K562 (cell line): Measurements from ENCODE around the gene NAA50. TPM values are rescaled to one million over a fixed set of nuclear protein-coding genes. Genes with fewer than 3 reads are reported as not detected.

Source experiments
- ATAC-seq: fragments of 200-7000 bp; cut with Tn5 transposase; 3 replicates; pipeline ENCODE4 v1.9.1; 2020; ENCODE audit warnings: moderate library complexity
- BruUV-seq: library from RNA; stranded (reverse); fragments of 400-500 nt; replicated peaks from 2 replicates; lab custom pipeline; 2021; lab: Mats Ljungman, UMichigan
- CTCF ChIA-PET: fragments of 300-600 bp; formaldehyde crosslinking; extraction: SDS; loops from one replicate; lab custom pipeline; 2021; ENCODE audit warnings: low intra/inter-chr PET ratio; lab: Yijun Ruan, JAX
- POLR2A ChIA-PET: fragments of 300-600, 350-650 bp; sonication (Branson Sonifier 250); formaldehyde crosslinking; extraction: SDS; loops from one replicate; lab custom pipeline; 2021; ENCODE audit warnings: antibody characterized with exemption, inconsistent platforms; lab: Yijun Ruan, JAX
- DNase-seq, 4 experiments: peaks; one replicate each; pipeline versions ENCODE4 v3.0.0 to v3.0.0-alpha.2; 2011 to 2018; ENCODE audit warnings: low spot score in 3 of 4, mixed read lengths in 3 of 4; ENCODE audit errors: extremely low read depth in 1 of 4
- FAIRE-seq: peaks from 2 replicates; lab custom pipeline; 2011; peaks lifted over from hg19 to GRCh38; lab: Jason Lieb, UNC
- H2AFZ ChIP-seq: 2 replicates; pipeline ENCODE4 v1.6.0; 2011; ENCODE audit warnings: low read depth, low read length, control low read depth, inconsistent platforms
- H3K27ac ChIP-seq: fragments of 200-600 bp; 3 replicates; pipeline ENCODE4 v1.8.0; 2011; ENCODE audit warnings: low read depth, mild to moderate bottlenecking, control low read depth, inconsistent platforms, low read length, moderate library complexity, mixed read lengths; ENCODE audit errors: extremely low read depth
- H3K27me3 ChIP-seq, 2 experiments: fragments of 300-600 bp in 1 of 2; 2 replicates in 1 of 2; 3 replicates in 1 of 2; pipeline versions ENCODE4 v1.6.0 to v1.8.0; 2011; ENCODE audit warnings: inconsistent platforms in 2 of 2, low read length in 2 of 2, mild to moderate bottlenecking in 1 of 2, mixed read lengths in 1 of 2, moderate library complexity in 1 of 2; ENCODE audit not compliant: control insufficient read depth in 2 of 2, insufficient read depth in 2 of 2
- H3K36me3 ChIP-seq: fragments of 300-600 bp; 3 replicates; pipeline ENCODE4 v1.8.0; 2011; ENCODE audit warnings: mild to moderate bottlenecking, low read length, inconsistent platforms; ENCODE audit not compliant: control insufficient read depth, insufficient read depth
- H3K4me1 ChIP-seq, 2 experiments: fragments of 200-600 bp in 1 of 2; replicated peaks in 1 of 2; 2 replicates in 1 of 2; 3 replicates in 1 of 2; pipeline versions ENCODE4 v1.5.1 to v1.8.0; 2011; ENCODE audit warnings: inconsistent platforms in 2 of 2, low read length in 2 of 2, mild to moderate bottlenecking in 1 of 2, mixed read lengths in 1 of 2, moderate library complexity in 1 of 2; ENCODE audit not compliant: control insufficient read depth in 2 of 2, insufficient read depth in 2 of 2
- H3K4me2 ChIP-seq: 2 replicates; pipeline ENCODE4 v1.6.1; 2011; ENCODE audit warnings: low read length, control low read depth, inconsistent platforms, mixed read lengths; ENCODE audit not compliant: insufficient read depth
- H3K4me3 ChIP-seq: fragments of 200-600 bp; sonication (generic), shearing (Covaris generic); 2 replicates; pipeline ENCODE4 v1.5.1; 2016; ENCODE audit warnings: control low read depth, inconsistent platforms
- H3K79me2 ChIP-seq: fragments of 200-600 bp; 3 replicates; pipeline ENCODE4 v1.8.0; 2011; ENCODE audit warnings: low read length, inconsistent platforms; ENCODE audit not compliant: control insufficient read depth, insufficient read depth
- H3K9ac ChIP-seq, 2 experiments: 2 replicates each; pipeline versions ENCODE4 v1.6.0 to v1.6.1; 2011; ENCODE audit warnings: low read depth in 2 of 2, low read length in 2 of 2, control low read depth in 1 of 2, inconsistent platforms in 1 of 2, mild to moderate bottlenecking in 1 of 2, mixed read lengths in 1 of 2; ENCODE audit not compliant: insufficient read depth in 1 of 2
- H3K9me1 ChIP-seq: one replicate; pipeline ENCODE4 v1.6.0; 2011; ENCODE audit warnings: inconsistent platforms, mild to moderate bottlenecking, low read length, moderate library complexity; ENCODE audit not compliant: control insufficient read depth, insufficient read depth
- H3K9me3 ChIP-seq: replicated peaks from 2 replicates; pipeline ENCODE4 v1.5.1; 2011; ENCODE audit warnings: low read depth, low read length, inconsistent platforms; ENCODE audit not compliant: control insufficient read depth, insufficient read depth
- H4K20me1 ChIP-seq: replicated peaks from 2 replicates; pipeline ENCODE4 v1.6.1; 2011; ENCODE audit warnings: low read length, inconsistent platforms, mixed read lengths; ENCODE audit not compliant: control insufficient read depth, insufficient read depth
- BRF1 ChIP-seq: IDR thresholded peaks from 3 replicates; pipeline ENCODE4 v1.6.1; 2011; ENCODE audit warnings: borderline replicate concordance, mild to moderate bottlenecking; ENCODE audit not compliant: insufficient read length; ENCODE audit errors: extremely low read depth
- GTF2A2 ChIP-seq: IDR thresholded peaks from 2 replicates; pipeline ENCODE4 v1.6.1; 2016; ENCODE audit warnings: mild to moderate bottlenecking, missing genetic modification characterization, missing compliant biosample characterization
- MAZ ChIP-seq, 2 experiments: fragments of 450-650 bp in 1 of 2; sonication (generic) in 1 of 2; formaldehyde crosslinking; IDR thresholded peaks in 1 of 2; conservative IDR thresholded peaks in 1 of 2; 2 replicates each; pipeline versions ENCODE4 v1.4.0 to v1.5.0; 2020; ENCODE audit warnings: mild to moderate bottlenecking in 1 of 2, missing genetic modification reagents in 1 of 2
- MLX ChIP-seq, 2 experiments: fragments of 450-650 bp in 1 of 2; sonication (generic) in 1 of 2; formaldehyde crosslinking; conservative IDR thresholded peaks; 2 replicates each; pipeline versions ENCODE4 v1.4.0 to v1.8.1; 2020 to 2022; ENCODE audit warnings: mild to moderate bottlenecking in 1 of 2, missing genetic modification reagents in 1 of 2
- ZNF121 ChIP-seq: sonication (generic); formaldehyde crosslinking; conservative IDR thresholded peaks from 2 replicates; pipeline ENCODE4 v1.8.0; 2022; ENCODE audit warnings: missing genetic modification reagents
- ZNF146 ChIP-seq: IDR thresholded peaks from one replicate; pipeline ENCODE4 v1.6.1; 2018; ENCODE audit warnings: missing compliant biosample characterization; ENCODE audit not compliant: unreplicated experiment
- WGBS: fragments of 100-300 bp; shearing (Covaris generic); methylation state at CpG from one replicate; pipeline ENCODE4 v1.1.6; 2016; ENCODE audit warnings: low coverage, mixed read lengths; ENCODE audit not compliant: insufficient coverage; ENCODE audit errors: missing lambda C conversion rate; 5-methylcytosine and 5-hydroxymethylcytosine counted together
- in situ Hi-C: fragments of 300-500 bp; cut with MboI; formaldehyde crosslinking; loops from 4 replicates; pipeline ENCODE4 v1.15.0; 2018; ENCODE audit warnings: inconsistent platforms, mixed read lengths
- intact Hi-C: fragments of 100-400 bp; cut with micrococcal nuclease; formaldehyde crosslinking; loops from 2 replicates; pipeline ENCODE4 v1.14.2; 2022
- polyA plus RNA-seq, 8 experiments: library from polyadenylated mRNA; depleted of rRNA in 4 of 8; stranded (reverse) in 5 of 8; unstranded in 3 of 8; fragments of >200 nt; fragmentation: Nextera tagmentation in 2 of 8; fragmentation: Illumina TruSeq in 1 of 8; extraction: Ambion mirVana in 2 of 8; extraction: Trizol in 1 of 8; gene quantifications; 2 replicates each; pipeline versions ENCODE4 v1.2.1 to v1.2.3, GENCODE V29; 2011 to 2014; ENCODE audit warnings: inconsistent platforms in 1 of 8, missing spikeins in 1 of 8
- total RNA-seq, 7 experiments: library from RNA; depleted of rRNA in 6 of 7; stranded (reverse); fragments of >200 nt in 6 of 7; fragmentation: Illumina TruSeq in 2 of 7; extraction: Trizol in 2 of 7; gene quantifications; 2 replicates each; pipeline versions ENCODE4 v1.2.1 to v1.2.3, GENCODE V29; 2011 to 2021; ENCODE audit warnings: low replicate concordance in 1 of 7

The NAA50 gene
- total and polyA plus RNA-seq, 9 of the 15 experiments (the other 6 are each of a cell fraction or from before 2014, with no cell fraction given): 40.0 to 301 (median 112) TPM

GRCh38 chr3:113678773-113679172 lies 67.3 kb downstream of the NAA50 start:
- BruUV-seq: no TSS peak
- TF ChIP-seq MLX (CRISPR knock-in tag; conservative IDR thresholded peaks at IDR 0.05) (no peak), ZNF121 (peak; percentile 58; the same call in 1 of the 2 replicates)
- no peaks in the 10 kb centered on the region for H3K9me3 ChIP-seq
- H3K36me3 ChIP-seq: no peaks in the 10 kb centered on the region
- CTCF ChIA-PET: no interaction called here
- no peaks in the 10 kb centered on the region for H3K4me1 ChIP-seq
- DNase-seq: no peak
- no peak overlapping the region for H2AFZ ChIP-seq
- H3K4me2 ChIP-seq: no peak overlapping the region
- no peaks in the 10 kb centered on the region for H3K79me2 ChIP-seq
- intact Hi-C loops (no loop called here), in situ Hi-C loops (no loop called here)
- ATAC-seq: no peak
- POLR2A ChIA-PET: no interaction called here
- no peaks in the 10 kb centered on the region for H4K20me1 ChIP-seq
- no peak overlapping the region for H3K9ac ChIP-seq
- 67% methylated on average over 1 of the region's 4 CpGs for WGBS
- no peak for FAIRE-seq
- H3K27me3 ChIP-seq: no peaks in the 10 kb centered on the region
- H3K27ac ChIP-seq: no peak overlapping the region
- H3K4me3 ChIP-seq: no peak overlapping the region
- H3K9me1 ChIP-seq: no peaks in the 10 kb centered on the region

GRCh38 chr3:113677737-113678136 lies 68.3 kb downstream of the NAA50 start:
- ATAC-seq (no peak), FAIRE-seq (no peak), DNase-seq (no peak)
- no peak overlapping the region for H3K4me2 ChIP-seq
- no peaks in the 10 kb centered on the region for H3K9me3 ChIP-seq
- H3K27me3 ChIP-seq: no peaks in the 10 kb centered on the region
- no peak overlapping the region for H3K27ac ChIP-seq
- intact Hi-C loops (no loop called here), in situ Hi-C loops (no loop called here)
- ChIA-PET CTCF (no interaction called here), POLR2A (no interaction called here)
- no peaks in the 10 kb centered on the region for H3K36me3 ChIP-seq
- TF ChIP-seq MAZ (CRISPR knock-in tag; conservative IDR thresholded peaks at IDR 0.05 in 1 of 2, IDR thresholded peaks at IDR 0.05 in 1 of 2): no peak
- TF ChIP-seq ZNF146 (CRISPR knock-in tag): no peak
- TF ChIP-seq GTF2A2 (tag): no peak
- no peak for TF ChIP-seq BRF1
- no TSS peak for BruUV-seq
- no peak overlapping the region for H3K9ac ChIP-seq
- no peaks in the 10 kb centered on the region for H3K9me1 ChIP-seq
- H3K4me3 ChIP-seq: no peak overlapping the region
- no peaks in the 10 kb centered on the region for H3K79me2 ChIP-seq
- WGBS: no CpG with 5 or more reads among the region's 1 CpG
- no peak overlapping the region for H2AFZ ChIP-seq
- no peaks in the 10 kb centered on the region for H4K20me1 ChIP-seq
- no peaks in the 10 kb centered on the region for H3K4me1 ChIP-seq
